Esophagus muscularis mucosa (tissue), 4 donors: ENCODE data around the gene MRC2. TPM values are rescaled to one million over a fixed set of nuclear protein-coding genes. Genes with fewer than 3 reads are reported as not detected.

Source experiments
- DNase-seq: peaks from one replicate; pipeline ENCODE4 v3.0.0-alpha.2; 2017; ENCODE audit errors: extremely low spot score
- H3K27ac ChIP-seq, 4 donors: fragments of 200-600 bp; sonication (generic); replicated peaks in 1 of 4; 1 replicate in 3 of 4; 2 replicates in 1 of 4; pipeline ENCODE4 v1.5.1; 2016 to 2019; ENCODE audit warnings: mild to moderate bottlenecking in 1 of 4
- H3K27me3 ChIP-seq, 4 donors: fragments of 200-600 bp; sonication (generic); one replicate each; pipeline versions ENCODE4 v1.5.1 to v1.6.0; 2016 to 2019
- H3K36me3 ChIP-seq, 4 donors: fragments of 200-600 bp; sonication (generic); one replicate each; pipeline ENCODE4 v1.5.1; 2016 to 2019
- H3K4me1 ChIP-seq, 4 donors: fragments of 200-600 bp; sonication (generic); one replicate each; pipeline ENCODE4 v1.5.1; 2016 to 2019
- H3K4me3 ChIP-seq, 4 donors: fragments of 200-600 bp; sonication (generic); 1 replicate in 2 of 4; 2 replicates in 2 of 4; pipeline ENCODE4 v1.5.1; 2016 to 2019; ENCODE audit warnings: mild to moderate bottlenecking in 4 of 4, moderate library complexity in 1 of 4
- H3K9me3 ChIP-seq, 4 donors: fragments of 200-600 bp; sonication (generic); 1 replicate in 3 of 4; 2 replicates in 1 of 4; pipeline ENCODE4 v1.5.1; 2016 to 2019
- CTCF ChIP-seq, 3 experiments: fragments of 200-600 bp in 2 of 3; fragments of 450-650 bp in 1 of 3; sonication (generic) in 2 of 3; IDR thresholded peaks; one replicate each; pipeline ENCODE4 v1.5.1; 2017 to 2019; ENCODE audit warnings: antibody characterized with exemption in 3 of 3, mild to moderate bottlenecking in 2 of 3, moderate library complexity in 1 of 3
- EP300 ChIP-seq: sonication (generic); formaldehyde crosslinking; IDR thresholded peaks from one replicate; pipeline ENCODE4 v1.6.1; 2017; ENCODE audit warnings: antibody characterized with exemption
- POLR2A ChIP-seq: fragments of 450-650 bp; IDR thresholded peaks from one replicate; pipeline ENCODE4 v1.6.1; 2017; ENCODE audit warnings: antibody characterized with exemption, moderate library complexity, mild to moderate bottlenecking, low read depth
- POLR2AphosphoS5 ChIP-seq, 2 donors: sonication (generic); formaldehyde crosslinking; IDR thresholded peaks; one replicate each; pipeline ENCODE4 v1.6.1; 2017; ENCODE audit warnings: antibody characterized with exemption in 2 of 2
- WGBS: methylation state at CpG from one replicate; pipeline ENCODE4 v1.1.5; 2018; 5-methylcytosine and 5-hydroxymethylcytosine counted together
- intact Hi-C: fragments of 100-400 bp; cut with DNase I; formaldehyde crosslinking; loops from one replicate; pipeline ENCODE4 v1.15.1; 2023
- total RNA-seq, 4 donors: library from RNA; depleted of rRNA; stranded (reverse); fragments of >200 nt; gene quantifications; one replicate each; pipeline versions ENCODE4 v1.1.0 to v1.2.1, GENCODE V29; 2016

The MRC2 gene
- total RNA-seq, 4 donors from 2014 or later: 31.0 to 57.7 (median 40.4) TPM

- DNase-seq: no peak
- Histone ChIP-seq H3K9me3 (peaks cover 0 to 14% (median 4%) of the 10 kb centered on the region in 4 donors), H3K4me1 (no peaks in the 10 kb centered on the region), H3K27ac (no peak overlapping the region), H3K4me3 (no peak overlapping the region), H3K36me3 (peaks cover 0 to 11% (median 0%) of the 10 kb centered on the region in 4 donors), H3K27me3 (peaks cover 0 to under 1% (median 0%) of the 10 kb centered on the region in 4 donors)
- TF ChIP-seq EP300: no peak
- no peak for TF ChIP-seq CTCF (IDR thresholded peaks at IDR 0.05)
- TF ChIP-seq POLR2A: no peak
- no peak for TF ChIP-seq POLR2AphosphoS5 (IDR thresholded peaks at IDR 0.05)
- intact Hi-C loops: no loop called here
- WGBS: 73% methylated on average over 6 of the region's 6 CpGs
Measured at GRCh38 chr17:62662855-62663254, 35.4 kb downstream of the MRC2 start.

- no peak overlapping the region for H3K4me3 ChIP-seq
- intact Hi-C loops: no loop called here
Measured at GRCh38 chr17:62663304-62663703, 35.8 kb downstream of the MRC2 start.

GRCh38 chr17:62664336-62665120, 37.1 kb downstream of the MRC2 start:
- TF ChIP-seq EP300 (no peak), POLR2A (no peak), POLR2AphosphoS5 (IDR thresholded peaks at IDR 0.05) (no peak), CTCF (IDR thresholded peaks at IDR 0.05) (no peak)
- H3K27me3 ChIP-seq: no peaks in the 10 kb centered on the region
- no peak for DNase-seq
- peaks cover 0 to 14% (median 4%) of the 10 kb centered on the region in 4 donors for H3K9me3 ChIP-seq
- no peaks in the 10 kb centered on the region for H3K4me1 ChIP-seq
- no peak overlapping the region for H3K4me3 ChIP-seq
- WGBS: 98% methylated on average over 20 of the region's 25 CpGs
- H3K27ac ChIP-seq: no peak overlapping the region
- H3K36me3 ChIP-seq: peaks cover 0 to 11% (median 0%) of the 10 kb centered on the region in 4 donors
- intact Hi-C loops: no loop called here

More at GRCh38 chr17:62663304-62663703, 35.8 kb downstream of the MRC2 start:
- WGBS: 81% methylated on average over 6 of the region's 6 CpGs
- Histone ChIP-seq H3K9me3 (peaks cover 0 to 14% (median 4%) of the 10 kb centered on the region in 4 donors), H3K27me3 (no peaks in the 10 kb centered on the region), H3K36me3 (peaks cover 0 to 11% (median 0%) of the 10 kb centered on the region in 4 donors), H3K4me1 (no peaks in the 10 kb centered on the region), H3K27ac (no peak overlapping the region)
- no peak for DNase-seq
- TF ChIP-seq CTCF (IDR thresholded peaks at IDR 0.05): no peak
- no peak for TF ChIP-seq POLR2AphosphoS5 (IDR thresholded peaks at IDR 0.05)
- no peak for TF ChIP-seq EP300
- no peak for TF ChIP-seq POLR2A

GRCh38 chr17:62665599-62665998, 38.1 kb downstream of the MRC2 start:
- 87% methylated on average over 3 of the region's 3 CpGs for WGBS
- TF ChIP-seq POLR2A: no peak
- no peak for TF ChIP-seq POLR2AphosphoS5 (IDR thresholded peaks at IDR 0.05)
- no peak for TF ChIP-seq CTCF (IDR thresholded peaks at IDR 0.05)
- no peak for TF ChIP-seq EP300
- H3K36me3 ChIP-seq: peaks cover 0 to 11% (median 0%) of the 10 kb centered on the region in 4 donors
- H3K4me3 ChIP-seq: no peak overlapping the region
- no peak overlapping the region for H3K27ac ChIP-seq
- H3K4me1 ChIP-seq: no peaks in the 10 kb centered on the region
- H3K27me3 ChIP-seq: no peaks in the 10 kb centered on the region
- peaks cover 0 to 8% (median 3%) of the 10 kb centered on the region in 4 donors for H3K9me3 ChIP-seq
- no peak for DNase-seq
- intact Hi-C loops: no loop called here
